A549 (cell line): ENCODE measurements around the gene CUL9. TPM values are rescaled to one million over a fixed set of nuclear protein-coding genes. Genes with fewer than 3 reads are reported as not detected.

Source experiments
- ATAC-seq, 2 experiments: fragments of 200-7000 bp in 1 of 2; fragments of >200 bp in 1 of 2; cut with Nextera tagmentation in 1 of 2; cut with Tn5 transposase in 1 of 2; 3 replicates each; pipeline versions ENCODE4 v1.8.0 to v1.9.1; 2018 to 2020; ENCODE audit warnings: mild to moderate bottlenecking in 1 of 2, moderate library complexity in 1 of 2
- CTCF ChIA-PET: fragments of 300-600 bp; sonication (Branson Sonifier 250); formaldehyde crosslinking; extraction: SDS; loops from one replicate; lab custom pipeline; 2021; ENCODE audit warnings: antibody characterized with exemption, inconsistent platforms; lab: Yijun Ruan, JAX
- POLR2A ChIA-PET: fragments of 350-600 bp; formaldehyde crosslinking; extraction: SDS; loops from one replicate; lab custom pipeline; 2021; ENCODE audit warnings: antibody characterized with exemption, inconsistent platforms; lab: Yijun Ruan, JAX
- DNase-seq, 2 experiments: peaks; one replicate each; pipeline versions ENCODE4 v3.0.0 to v3.0.0-alpha.2; 2011 to 2016; ENCODE audit warnings: low read depth in 1 of 2, low spot score in 1 of 2
- FAIRE-seq: peaks from 2 replicates; lab custom pipeline; 2011; peaks lifted over from hg19 to GRCh38; lab: Jason Lieb, UNC
- H3K27ac ChIP-seq, 2 experiments: fragments of >200 bp; sonication (Bioruptor Twin); formaldehyde crosslinking; 3 replicates each; pipeline ENCODE4 v1.5.1; 2016 to 2017
- H3K4me1 ChIP-seq: fragments of >200 bp; sonication (Bioruptor Twin); formaldehyde crosslinking; 3 replicates; pipeline ENCODE4 v1.6.1; 2016
- H3K4me2 ChIP-seq: fragments of >200 bp; sonication (Bioruptor Twin); formaldehyde crosslinking; 3 replicates; pipeline ENCODE4 v1.6.1; 2016
- H3K4me3 ChIP-seq: fragments of >200 bp; sonication (Bioruptor Twin); formaldehyde crosslinking; 3 replicates; pipeline ENCODE4 v1.5.1; 2016
- H3K9me3 ChIP-seq: fragments of >200 bp; sonication (Bioruptor Twin); formaldehyde crosslinking; 3 replicates; pipeline ENCODE4 v1.6.1; 2016
- CBX2 ChIP-seq: fragments of 200-600 bp; sonication (generic); IDR thresholded peaks from 2 replicates; pipeline ENCODE4 v1.6.1; 2016; ENCODE audit warnings: low read depth, mild to moderate bottlenecking, borderline replicate concordance
- CEBPB ChIP-seq, 2 experiments: fragments of >200 bp in 1 of 2; sonication (Bioruptor Twin) in 1 of 2; formaldehyde crosslinking in 1 of 2; IDR thresholded peaks; 2 replicates each; pipeline ENCODE4 v1.6.1; 2012 to 2016
- CHD4 ChIP-seq: fragments of 200-600 bp; sonication (generic); IDR thresholded peaks from 2 replicates; pipeline ENCODE4 v1.6.1; 2016; ENCODE audit warnings: antibody characterized with exemption, mild to moderate bottlenecking, borderline replicate concordance
- EHMT2 ChIP-seq: fragments of 200-600 bp; sonication (generic); IDR thresholded peaks from 2 replicates; pipeline ENCODE4 v1.6.1; 2016; ENCODE audit warnings: antibody characterized with exemption, low read depth, mild to moderate bottlenecking, moderate library complexity
- ELK1 ChIP-seq: fragments of 150-350 bp; IDR thresholded peaks from 2 replicates; pipeline ENCODE4 v1.6.1; 2014; ENCODE audit warnings: low read depth, mild to moderate bottlenecking, low read length
- FOXS1 ChIP-seq: fragments of 250-450 bp; sonication (Bioruptor Pico); IDR thresholded peaks from 2 replicates; pipeline ENCODE4 v1.5.0; 2020; ENCODE audit warnings: mild to moderate bottlenecking, moderate library complexity
- HDAC2 ChIP-seq: fragments of 200-600 bp; sonication (generic); IDR thresholded peaks from 2 replicates; pipeline ENCODE4 v1.6.1; 2016
- KDM5A ChIP-seq: fragments of 200-600 bp; sonication (generic); IDR thresholded peaks from 2 replicates; pipeline ENCODE4 v1.6.1; 2016; ENCODE audit warnings: antibody characterized with exemption, mild to moderate bottlenecking
- MAX ChIP-seq: IDR thresholded peaks from 2 replicates; pipeline ENCODE4 v1.6.1; 2012
- NFE2L2 ChIP-seq: fragments of 150-350 bp; conservative IDR thresholded peaks from 2 replicates; pipeline ENCODE4 v1.6.1; 2014; ENCODE audit warnings: low read length
- PHF8 ChIP-seq: fragments of 200-600 bp; sonication (generic); IDR thresholded peaks from 2 replicates; pipeline ENCODE4 v1.6.1; 2016; ENCODE audit warnings: low read depth, mild to moderate bottlenecking, antibody characterized with exemption, moderate library complexity, borderline replicate concordance
- RAD21 ChIP-seq, 2 experiments: fragments of >200 bp in 1 of 2; sonication (Bioruptor Twin) in 1 of 2; formaldehyde crosslinking in 1 of 2; IDR thresholded peaks in 1 of 2; conservative IDR thresholded peaks in 1 of 2; 2 replicates in 1 of 2; 3 replicates in 1 of 2; pipeline ENCODE4 v1.6.1; 2012 to 2018; ENCODE audit warnings: inconsistent platforms in 1 of 2
- RCOR1 ChIP-seq: fragments of 150-350 bp; IDR thresholded peaks from 2 replicates; pipeline ENCODE4 v1.6.1; 2014; ENCODE audit warnings: antibody characterized with exemption, low read length, low read depth
- TFCP2L1 ChIP-seq: fragments of 250-450 bp; sonication (Bioruptor Pico); IDR thresholded peaks from 2 replicates; pipeline ENCODE4 v1.5.0; 2021; ENCODE audit warnings: mild to moderate bottlenecking
- TP53 ChIP-seq: fragments of 250-450 bp; sonication (Bioruptor Pico); IDR thresholded peaks from 2 replicates; pipeline ENCODE4 v1.5.0; 2021; ENCODE audit warnings: mild to moderate bottlenecking, moderate library complexity
- ZC3H11A ChIP-seq: fragments of 450-650 bp; IDR thresholded peaks from 2 replicates; pipeline ENCODE4 v1.6.1; 2014; ENCODE audit warnings: antibody characterized with exemption, mild to moderate bottlenecking
- ZFP36 ChIP-seq: fragments of 450-650 bp; IDR thresholded peaks from 2 replicates; pipeline ENCODE4 v1.6.1; 2014; ENCODE audit warnings: borderline replicate concordance; ENCODE audit not compliant: partially characterized antibody
- ZNF302 ChIP-seq: fragments of 250-450 bp; sonication (Bioruptor Pico); IDR thresholded peaks from 2 replicates; pipeline ENCODE4 v1.9.0; 2021; ENCODE audit warnings: inconsistent platforms, mild to moderate bottlenecking, moderate library complexity
- WGBS: methylation state at CpG from one replicate; pipeline ENCODE4 v1.1.6; 2017; ENCODE audit errors: missing lambda C conversion rate; 5-methylcytosine and 5-hydroxymethylcytosine counted together
- polyA plus RNA-seq, 4 experiments: library from polyadenylated mRNA; depleted of rRNA in 3 of 4; stranded (reverse); fragments of >200 nt; fragmentation: RNase III in 1 of 4; extraction: RNeasy Plus Mini Kit Qiagen cat#74134 plus additional on column Dnase treatment in 1 of 4; gene quantifications; 2 replicates in 3 of 4; 3 replicates in 1 of 4; pipeline ENCODE4 v1.2.3, GENCODE V29; 2011 to 2017
- TF ChIP-seq, protein P1 (sequence below): fragments of >200 bp; sonication (Bioruptor Twin); formaldehyde crosslinking; IDR thresholded peaks from 2 replicates; pipeline ENCODE4 v1.6.1; 2016
- TF ChIP-seq, protein P2 (sequence below): fragments of 200-600 bp; sonication (generic); IDR thresholded peaks from 2 replicates; pipeline ENCODE4 v1.6.1; 2016; ENCODE audit warnings: antibody characterized with exemption, mild to moderate bottlenecking, moderate library complexity
- TF ChIP-seq, protein P3 (sequence below): fragments of >200 bp; sonication (Bioruptor Twin); formaldehyde crosslinking; IDR thresholded peaks from 3 replicates; pipeline ENCODE4 v1.6.1; 2016

The CUL9 gene
- polyA plus RNA-seq, 2 of the 4 experiments (the other 2 are of a cell fraction), result 11.3 to 12.5 TPM

DNA sequence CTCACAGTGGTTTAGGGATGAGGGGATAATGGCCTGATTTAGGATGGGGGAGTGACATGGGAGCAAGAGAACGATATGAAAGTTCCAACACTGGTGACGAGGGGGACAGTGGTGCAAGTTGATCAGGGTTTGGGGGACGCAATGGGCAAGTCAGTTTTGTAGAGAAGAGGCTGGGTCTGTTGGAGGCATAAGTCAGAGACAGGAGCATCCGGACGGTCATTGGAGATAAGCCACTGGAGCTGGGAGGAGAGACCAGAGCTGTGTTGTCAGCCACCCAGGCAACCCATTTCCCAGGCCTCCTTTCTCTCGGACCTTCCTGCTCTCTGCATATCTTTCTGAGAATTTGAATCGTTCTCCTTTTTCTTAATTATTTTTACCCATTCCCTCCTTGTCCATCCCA lies 37.8 kb downstream of the CUL9 start:
- ATAC-seq (no peak), DNase-seq (no peak), FAIRE-seq (no peak)
- Histone ChIP-seq H3K4me2 (no peak overlapping the region), H3K27ac (no peak overlapping the region), H3K4me3 (no peak overlapping the region), H3K4me1 (no peaks in the 10 kb centered on the region), H3K9me3 (no peaks in the 10 kb centered on the region)
- 83% methylated on average over 7 of the region's 7 CpGs for WGBS
- CTCF ChIA-PET, result interaction anchor here (0.6 to 5.3 kb wide), 3 partner anchors 10 to 49 kb away, joined by 3 to 38 read pairs (median 4); partner anchors contain the start of gene DNPH1
- POLR2A ChIA-PET, result no interaction called here
- no peak for TF ChIP-seq FOXS1

- ATAC-seq, result no peak
- FAIRE-seq, result no peak
- no peaks in the 10 kb centered on the region for H3K4me1 ChIP-seq
- H3K4me2 ChIP-seq, result no peak overlapping the region
- ChIA-PET POLR2A (interaction anchor here (0.9 kb wide), 1 partner anchor 46 kb away, joined by 3 read pairs; no protein-coding TSS in a partner anchor), CTCF (interaction anchor here (0.6 to 5.3 kb wide), 3 partner anchors 9 to 50 kb away, joined by 3 to 38 read pairs (median 4); partner anchors contain the start of gene DNPH1)
- TF ChIP-seq, protein P1, sequence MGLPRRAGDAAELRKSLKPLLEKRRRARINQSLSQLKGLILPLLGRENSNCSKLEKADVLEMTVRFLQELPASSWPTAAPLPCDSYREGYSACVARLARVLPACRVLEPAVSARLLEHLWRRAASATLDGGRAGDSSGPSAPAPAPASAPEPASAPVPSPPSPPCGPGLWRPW, result no peak
- TF ChIP-seq CEBPB (IDR thresholded peaks at IDR 0.05), result no peak
- no peak for TF ChIP-seq RAD21 (conservative IDR thresholded peaks at IDR 0.05 in 1 of 2, IDR thresholded peaks at IDR 0.05 in 1 of 2)
- TF ChIP-seq ZNF302 (CRISPR knock-in tag), result no peak
- no peak for TF ChIP-seq TP53 (CRISPR knock-in tag)
- no peak for TF ChIP-seq EHMT2
- TF ChIP-seq, protein P2, sequence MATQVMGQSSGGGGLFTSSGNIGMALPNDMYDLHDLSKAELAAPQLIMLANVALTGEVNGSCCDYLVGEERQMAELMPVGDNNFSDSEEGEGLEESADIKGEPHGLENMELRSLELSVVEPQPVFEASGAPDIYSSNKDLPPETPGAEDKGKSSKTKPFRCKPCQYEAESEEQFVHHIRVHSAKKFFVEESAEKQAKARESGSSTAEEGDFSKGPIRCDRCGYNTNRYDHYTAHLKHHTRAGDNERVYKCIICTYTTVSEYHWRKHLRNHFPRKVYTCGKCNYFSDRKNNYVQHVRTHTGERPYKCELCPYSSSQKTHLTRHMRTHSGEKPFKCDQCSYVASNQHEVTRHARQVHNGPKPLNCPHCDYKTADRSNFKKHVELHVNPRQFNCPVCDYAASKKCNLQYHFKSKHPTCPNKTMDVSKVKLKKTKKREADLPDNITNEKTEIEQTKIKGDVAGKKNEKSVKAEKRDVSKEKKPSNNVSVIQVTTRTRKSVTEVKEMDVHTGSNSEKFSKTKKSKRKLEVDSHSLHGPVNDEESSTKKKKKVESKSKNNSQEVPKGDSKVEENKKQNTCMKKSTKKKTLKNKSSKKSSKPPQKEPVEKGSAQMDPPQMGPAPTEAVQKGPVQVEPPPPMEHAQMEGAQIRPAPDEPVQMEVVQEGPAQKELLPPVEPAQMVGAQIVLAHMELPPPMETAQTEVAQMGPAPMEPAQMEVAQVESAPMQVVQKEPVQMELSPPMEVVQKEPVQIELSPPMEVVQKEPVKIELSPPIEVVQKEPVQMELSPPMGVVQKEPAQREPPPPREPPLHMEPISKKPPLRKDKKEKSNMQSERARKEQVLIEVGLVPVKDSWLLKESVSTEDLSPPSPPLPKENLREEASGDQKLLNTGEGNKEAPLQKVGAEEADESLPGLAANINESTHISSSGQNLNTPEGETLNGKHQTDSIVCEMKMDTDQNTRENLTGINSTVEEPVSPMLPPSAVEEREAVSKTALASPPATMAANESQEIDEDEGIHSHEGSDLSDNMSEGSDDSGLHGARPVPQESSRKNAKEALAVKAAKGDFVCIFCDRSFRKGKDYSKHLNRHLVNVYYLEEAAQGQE, result no peak
- TF ChIP-seq HDAC2, result no peak
- no peak for TF ChIP-seq NFE2L2
- TF ChIP-seq MAX, result no peak
- TF ChIP-seq CHD4, result no peak
- TF ChIP-seq CBX2, result no peak
- TF ChIP-seq TFCP2L1, result no peak
- no peak for TF ChIP-seq ZFP36
- no peak for TF ChIP-seq KDM5A
- TF ChIP-seq ZC3H11A, result no peak
- TF ChIP-seq, protein P3, sequence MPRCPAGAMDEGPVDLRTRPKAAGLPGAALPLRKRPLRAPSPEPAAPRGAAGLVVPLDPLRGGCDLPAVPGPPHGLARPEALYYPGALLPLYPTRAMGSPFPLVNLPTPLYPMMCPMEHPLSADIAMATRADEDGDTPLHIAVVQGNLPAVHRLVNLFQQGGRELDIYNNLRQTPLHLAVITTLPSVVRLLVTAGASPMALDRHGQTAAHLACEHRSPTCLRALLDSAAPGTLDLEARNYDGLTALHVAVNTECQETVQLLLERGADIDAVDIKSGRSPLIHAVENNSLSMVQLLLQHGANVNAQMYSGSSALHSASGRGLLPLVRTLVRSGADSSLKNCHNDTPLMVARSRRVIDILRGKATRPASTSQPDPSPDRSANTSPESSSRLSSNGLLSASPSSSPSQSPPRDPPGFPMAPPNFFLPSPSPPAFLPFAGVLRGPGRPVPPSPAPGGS, result no peak
- no peak for TF ChIP-seq PHF8
- TF ChIP-seq ELK1, result no peak
- TF ChIP-seq RCOR1, result no peak
- H3K4me3 ChIP-seq, result no peak overlapping the region
- DNase-seq, result no peak
- no peak overlapping the region for H3K27ac ChIP-seq
- no peaks in the 10 kb centered on the region for H3K9me3 ChIP-seq
- 86% methylated on average over 4 of the region's 16 CpGs for WGBS
Measured at GRCh38 chr6:43220439-43220951, 38.5 kb downstream of the CUL9 start.
